ENCODE data around the gene MNT. TPM values are rescaled to one million over a fixed set of nuclear protein-coding genes. Genes with fewer than 3 reads are reported as not detected.

Gene MNT
- total and polyA plus RNA-seq, 9 of the 15 experiments (the other 6 are each of a cell fraction or from before 2014, with no cell fraction given), result 0.18 to 23.8 (median 5.3) TPM

GRCh38 chr17:2336215-2336851 lies 64.5 kb downstream of the MNT start, which contains the start of gene TSR1 (continued):
- TF ChIP-seq ZMIZ1 (IDR thresholded peaks at IDR 0.05; ENCODE audit: low read depth in 2 of 2, low read length in 2 of 2) (no peak), CC2D1A (IDR thresholded peaks at IDR 0.05) (no peak), PKNOX1 (IDR thresholded peaks at IDR 0.05) (0 out of 2 replicates have a peak, but pooled peaks have one; percentile 27), TAF7 (tag; IDR thresholded peaks at IDR 0.05) (peak; percentile 48), FIP1L1 (IDR thresholded peaks at IDR 0.05; ENCODE audit: low read depth, low read length, poor library complexity, severe bottlenecking) (no peak), ZSCAN32 (CRISPR knock-in tag; IDR thresholded peaks at IDR 0.05) (no peak), FOXJ2 (tag; IDR thresholded peaks at IDR 0.05) (no peak), ETV6 (IDR thresholded peaks at IDR 0.05; ENCODE audit: borderline replicate concordance in 1 of 2, low read depth in 2 of 2, low read length in 1 of 2) (no peak), ETV6 (CRISPR knock-in tag; IDR thresholded peaks at IDR 0.05; ENCODE audit: borderline replicate concordance) (no peak), ZNF280B (CRISPR knock-in tag; IDR thresholded peaks at IDR 0.05) (no peak), TRIM24 (IDR thresholded peaks at IDR 0.05) (peak in 1 of 2 experiments; percentile 10; a peak in 1 of 4 replicates), ZNF444 (CRISPR knock-in tag; IDR thresholded peaks at IDR 0.05) (no peak), MCM3 (IDR thresholded peaks at IDR 0.05) (no peak), ZNF133 (CRISPR knock-in tag; IDR thresholded peaks at IDR 0.05) (no peak), ZNF311 (CRISPR knock-in tag; IDR thresholded peaks at IDR 0.05) (no peak)
- TF ChIP-seq, protein P1, sequence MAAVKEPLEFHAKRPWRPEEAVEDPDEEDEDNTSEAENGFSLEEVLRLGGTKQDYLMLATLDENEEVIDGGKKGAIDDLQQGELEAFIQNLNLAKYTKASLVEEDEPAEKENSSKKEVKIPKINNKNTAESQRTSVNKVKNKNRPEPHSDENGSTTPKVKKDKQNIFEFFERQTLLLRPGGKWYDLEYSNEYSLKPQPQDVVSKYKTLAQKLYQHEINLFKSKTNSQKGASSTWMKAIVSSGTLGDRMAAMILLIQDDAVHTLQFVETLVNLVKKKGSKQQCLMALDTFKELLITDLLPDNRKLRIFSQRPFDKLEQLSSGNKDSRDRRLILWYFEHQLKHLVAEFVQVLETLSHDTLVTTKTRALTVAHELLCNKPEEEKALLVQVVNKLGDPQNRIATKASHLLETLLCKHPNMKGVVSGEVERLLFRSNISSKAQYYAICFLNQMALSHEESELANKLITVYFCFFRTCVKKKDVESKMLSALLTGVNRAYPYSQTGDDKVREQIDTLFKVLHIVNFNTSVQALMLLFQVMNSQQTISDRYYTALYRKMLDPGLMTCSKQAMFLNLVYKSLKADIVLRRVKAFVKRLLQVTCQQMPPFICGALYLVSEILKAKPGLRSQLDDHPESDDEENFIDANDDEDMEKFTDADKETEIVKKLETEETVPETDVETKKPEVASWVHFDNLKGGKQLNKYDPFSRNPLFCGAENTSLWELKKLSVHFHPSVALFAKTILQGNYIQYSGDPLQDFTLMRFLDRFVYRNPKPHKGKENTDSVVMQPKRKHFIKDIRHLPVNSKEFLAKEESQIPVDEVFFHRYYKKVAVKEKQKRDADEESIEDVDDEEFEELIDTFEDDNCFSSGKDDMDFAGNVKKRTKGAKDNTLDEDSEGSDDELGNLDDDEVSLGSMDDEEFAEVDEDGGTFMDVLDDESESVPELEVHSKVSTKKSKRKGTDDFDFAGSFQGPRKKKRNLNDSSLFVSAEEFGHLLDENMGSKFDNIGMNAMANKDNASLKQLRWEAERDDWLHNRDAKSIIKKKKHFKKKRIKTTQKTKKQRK (IDR thresholded peaks at IDR 0.05; ENCODE audit: borderline replicate concordance, low read depth, low read length), result no peak
- TF ChIP-seq, protein P2, sequence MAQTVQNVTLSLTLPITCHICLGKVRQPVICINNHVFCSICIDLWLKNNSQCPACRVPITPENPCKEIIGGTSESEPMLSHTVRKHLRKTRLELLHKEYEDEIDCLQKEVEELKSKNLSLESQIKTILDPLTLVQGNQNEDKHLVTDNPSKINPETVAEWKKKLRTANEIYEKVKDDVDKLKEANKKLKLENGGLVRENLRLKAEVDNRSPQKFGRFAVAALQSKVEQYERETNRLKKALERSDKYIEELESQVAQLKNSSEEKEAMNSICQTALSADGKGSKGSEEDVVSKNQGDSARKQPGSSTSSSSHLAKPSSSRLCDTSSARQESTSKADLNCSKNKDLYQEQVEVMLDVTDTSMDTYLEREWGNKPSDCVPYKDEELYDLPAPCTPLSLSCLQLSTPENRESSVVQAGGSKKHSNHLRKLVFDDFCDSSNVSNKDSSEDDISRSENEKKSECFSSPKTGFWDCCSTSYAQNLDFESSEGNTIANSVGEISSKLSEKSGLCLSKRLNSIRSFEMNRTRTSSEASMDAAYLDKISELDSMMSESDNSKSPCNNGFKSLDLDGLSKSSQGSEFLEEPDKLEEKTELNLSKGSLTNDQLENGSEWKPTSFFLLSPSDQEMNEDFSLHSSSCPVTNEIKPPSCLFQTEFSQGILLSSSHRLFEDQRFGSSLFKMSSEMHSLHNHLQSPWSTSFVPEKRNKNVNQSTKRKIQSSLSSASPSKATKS (CRISPR knock-in tag; IDR thresholded peaks at IDR 0.05), result no peak

All from K562 (cell line).